H1 (cell line): ENCODE measurements around the gene RDH12. TPM values are rescaled to one million over a fixed set of nuclear protein-coding genes. Genes with fewer than 3 reads are reported as not detected.

Source experiments
- CTCF ChIA-PET: fragments of 300-600 bp; sonication (Branson Sonifier 250); formaldehyde crosslinking; loops from one replicate; lab custom pipeline; 2021; ENCODE audit not compliant: partially characterized antibody; lab: Charles Lee
- POLR2A ChIA-PET: fragments of 300-600 bp; sonication (Branson Sonifier 250); formaldehyde crosslinking; loops from one replicate; lab custom pipeline; 2021; ENCODE audit warnings: inconsistent platforms; ENCODE audit not compliant: partially characterized antibody; lab: Charles Lee
- DNase-seq, 2 experiments: peaks; one replicate each; pipeline versions ENCODE4 v3.0.0 to v3.0.0-alpha.2; 2010 to 2022; ENCODE audit warnings: low spot score in 2 of 2, low read depth in 1 of 2, mixed read lengths in 1 of 2
- FAIRE-seq: peaks from 2 replicates; lab custom pipeline; 2011; peaks lifted over from hg19 to GRCh38; lab: Jason Lieb, UNC
- H2AFZ ChIP-seq: 2 replicates; pipeline ENCODE4 v1.8.1; 2012; ENCODE audit warnings: low read length, inconsistent platforms
- H2AK5ac ChIP-seq: 2 replicates; pipeline ENCODE4 v1.6.1; 2013; ENCODE audit warnings: low read depth, low read length
- H2BK120ac ChIP-seq: replicated peaks from 2 replicates; pipeline ENCODE3; 2013; ENCODE audit warnings: low read depth, low read length, inconsistent platforms
- H2BK12ac ChIP-seq: 2 replicates; pipeline ENCODE4 v1.6.1; 2013; ENCODE audit warnings: low read depth, low read length
- H2BK15ac ChIP-seq: 2 replicates; pipeline ENCODE4 v1.6.1; 2013; ENCODE audit warnings: low read length
- H2BK20ac ChIP-seq: 2 replicates; pipeline ENCODE4 v1.6.1; 2013; ENCODE audit warnings: low read length
- H2BK5ac ChIP-seq: 2 replicates; pipeline ENCODE4 v1.6.1; 2013; ENCODE audit warnings: low read depth, low read length
- H3K14ac ChIP-seq: 2 replicates; pipeline ENCODE4 v1.6.1; 2013; ENCODE audit warnings: inconsistent platforms; ENCODE audit not compliant: insufficient read length
- H3K18ac ChIP-seq: 2 replicates; pipeline ENCODE4 v1.6.1; 2013; ENCODE audit warnings: low read length; ENCODE audit errors: extremely low read depth
- H3K23ac ChIP-seq: 2 replicates; pipeline ENCODE4 v1.6.1; 2013; ENCODE audit warnings: inconsistent platforms; ENCODE audit not compliant: insufficient read length
- H3K23me2 ChIP-seq: 2 replicates; pipeline ENCODE4 v1.6.1; 2013; ENCODE audit warnings: low read depth, low read length
- H3K27ac ChIP-seq: 2 replicates; pipeline ENCODE4 v1.6.1; 2011; ENCODE audit warnings: low read depth, low read length, inconsistent platforms
- H3K27me3 ChIP-seq, 4 experiments: replicated peaks in 1 of 4; 1 replicate in 1 of 4; 2 replicates in 3 of 4; pipeline versions ENCODE4 v1.6.1 to v1.8.1; 2011 to 2013; ENCODE audit warnings: low read length in 3 of 4, mild to moderate bottlenecking in 3 of 4, inconsistent platforms in 2 of 4, mixed read lengths in 2 of 4, moderate library complexity in 1 of 4; ENCODE audit not compliant: control insufficient read depth in 3 of 4, insufficient read depth in 3 of 4; ENCODE audit errors: extremely low read depth in 1 of 4
- H3K36me3 ChIP-seq, 4 experiments: 2 replicates each; pipeline versions ENCODE4 v1.6.1 to v1.8.1; 2011 to 2013; ENCODE audit warnings: mild to moderate bottlenecking in 4 of 4, low read length in 3 of 4, moderate library complexity in 2 of 4, control low read depth in 1 of 4, inconsistent platforms in 1 of 4; ENCODE audit not compliant: insufficient read depth in 4 of 4, control insufficient read depth in 2 of 4
- H3K4ac ChIP-seq: replicated peaks from 2 replicates; pipeline ENCODE3; 2013; ENCODE audit warnings: low read length, low read depth, mixed read lengths, inconsistent platforms; ENCODE audit not compliant: insufficient read length
- H3K4me1 ChIP-seq, 4 experiments: replicated peaks in 1 of 4; 1 replicate in 1 of 4; 2 replicates in 3 of 4; pipeline versions ENCODE4 v1.6.1 to v1.8.1; 2011 to 2013; ENCODE audit warnings: low read length in 3 of 4, inconsistent platforms in 2 of 4, mixed read lengths in 1 of 4; ENCODE audit not compliant: insufficient read depth in 4 of 4, control insufficient read depth in 3 of 4
- H3K4me2 ChIP-seq, 2 experiments: 2 replicates each; pipeline versions ENCODE4 v1.6.1 to v1.8.1; 2011 to 2013; ENCODE audit warnings: low read depth in 2 of 2, low read length in 2 of 2, control low read depth in 1 of 2, inconsistent platforms in 1 of 2, mild to moderate bottlenecking in 1 of 2; ENCODE audit not compliant: insufficient read depth in 1 of 2
- H3K4me3 ChIP-seq, 4 experiments: fragments of 200-600, 300-600 bp in 1 of 4; sonication (generic), shearing (Covaris generic), sonication (Bioruptor Twin) in 1 of 4; 2 replicates each; pipeline versions ENCODE4 v1.5.1 to v1.8.1; 2011 to 2016; ENCODE audit warnings: low read length in 4 of 4, low read depth in 3 of 4, control low read depth in 2 of 4, inconsistent platforms in 2 of 4, mild to moderate bottlenecking in 2 of 4, mixed read lengths in 1 of 4, moderate library complexity in 1 of 4; ENCODE audit not compliant: insufficient read depth in 2 of 4; ENCODE audit errors: extremely low read depth in 1 of 4
- H3K56ac ChIP-seq: replicated peaks from 2 replicates; pipeline ENCODE3; 2013; ENCODE audit warnings: low read depth, mild to moderate bottlenecking, mixed read lengths, low read length, inconsistent platforms; ENCODE audit not compliant: insufficient read length
- H3K79me1 ChIP-seq: 2 replicates; pipeline ENCODE4 v1.6.1; 2013; ENCODE audit warnings: low read depth, low read length, control low read depth
- H3K79me2 ChIP-seq, 2 experiments: 2 replicates each; pipeline versions ENCODE4 v1.6.1 to v1.8.1; 2012 to 2013; ENCODE audit warnings: low read length in 2 of 2, mild to moderate bottlenecking in 2 of 2, inconsistent platforms in 1 of 2; ENCODE audit not compliant: insufficient read depth in 2 of 2, control insufficient read depth in 1 of 2
- H3K9ac ChIP-seq, 4 experiments: replicated peaks in 1 of 4; 1 replicate in 1 of 4; 2 replicates in 3 of 4; pipeline versions ENCODE4 v1.6.1 to v1.8.1; 2011 to 2013; ENCODE audit warnings: low read depth in 3 of 4, low read length in 3 of 4, control low read depth in 2 of 4, mild to moderate bottlenecking in 2 of 4, moderate library complexity in 2 of 4, inconsistent platforms in 1 of 4; ENCODE audit errors: extremely low read depth in 1 of 4
- H3K9me3 ChIP-seq, 2 experiments: 2 replicates each; pipeline versions ENCODE4 v1.6.1 to v1.8.1; 2012 to 2013; ENCODE audit warnings: mild to moderate bottlenecking in 2 of 2, moderate library complexity in 2 of 2, control low read depth in 1 of 2, inconsistent platforms in 1 of 2, low read depth in 1 of 2, low read length in 1 of 2, mixed read lengths in 1 of 2; ENCODE audit not compliant: insufficient read depth in 2 of 2
- H4K20me1 ChIP-seq, 2 experiments: replicated peaks in 1 of 2; 2 replicates each; pipeline versions ENCODE3 to v1.8.1; 2011 to 2013; ENCODE audit warnings: inconsistent platforms in 2 of 2, low read length in 2 of 2, mild to moderate bottlenecking in 1 of 2; ENCODE audit not compliant: insufficient read depth in 2 of 2, control insufficient read depth in 1 of 2
- H4K5ac ChIP-seq: 2 replicates; pipeline ENCODE4 v1.6.1; 2013; ENCODE audit warnings: low read length, low read depth, mixed read lengths, inconsistent platforms; ENCODE audit not compliant: insufficient read length
- H4K8ac ChIP-seq: 2 replicates; pipeline ENCODE4 v1.8.0; 2013; ENCODE audit warnings: mild to moderate bottlenecking, moderate library complexity, low read length, inconsistent platforms; ENCODE audit not compliant: insufficient read depth; ENCODE audit errors: extremely low read depth
- H4K91ac ChIP-seq: replicated peaks from 2 replicates; pipeline ENCODE3; 2013; ENCODE audit warnings: low read length, mixed read lengths, inconsistent platforms; ENCODE audit not compliant: insufficient read length
- ASH2L ChIP-seq: fragments of 200-600, 300-600 bp; sonication (generic); IDR thresholded peaks from one replicate; pipeline ENCODE4 v1.7.1; 2017; ENCODE audit warnings: low read length
- BACH1 ChIP-seq: IDR thresholded peaks from 2 replicates; pipeline ENCODE4 v1.6.1; 2012; ENCODE audit warnings: low read length, improper control_type of control experiment
- BCL11A ChIP-seq, 2 experiments: IDR thresholded peaks; one replicate each; pipeline ENCODE4 v1.6.1; 2011; ENCODE audit warnings: low read depth in 2 of 2, low read length in 2 of 2, mild to moderate bottlenecking in 2 of 2
- CHD1 ChIP-seq: IDR thresholded peaks from 2 replicates; pipeline ENCODE4 v1.6.1; 2012; ENCODE audit warnings: low read depth, low read length, improper control_type of control experiment
- POU5F1 ChIP-seq: IDR thresholded peaks from 2 replicates; pipeline ENCODE4 v1.6.1; 2011; ENCODE audit warnings: low read depth, mild to moderate bottlenecking, low read length, moderate library complexity
- RNF2 ChIP-seq: fragments of 200-900, 300-1000 bp; sonication (generic); IDR thresholded peaks from 2 replicates; pipeline ENCODE4 v1.7.1; 2016; ENCODE audit warnings: borderline replicate concordance, low read depth, mild to moderate bottlenecking, antibody characterized with exemption, low read length; ENCODE audit not compliant: poor library complexity, severe bottlenecking; ENCODE audit errors: missing control alignments
- SIRT6 ChIP-seq: IDR thresholded peaks from one replicate; pipeline ENCODE4 v1.7.1; 2012; ENCODE audit warnings: low read length, inconsistent platforms
- SUZ12 ChIP-seq: fragments of 200-600 bp; sonication (generic); IDR thresholded peaks from 2 replicates; pipeline ENCODE4 v1.6.1; 2012; ENCODE audit warnings: mild to moderate bottlenecking, inconsistent platforms, low read length, moderate library complexity, mixed read lengths
- TAF1 ChIP-seq: IDR thresholded peaks from 2 replicates; pipeline ENCODE4 v1.6.1; 2011; ENCODE audit warnings: mild to moderate bottlenecking, low read depth, low read length
- TBP ChIP-seq: IDR thresholded peaks from 2 replicates; pipeline ENCODE4 v1.6.1; 2011; ENCODE audit warnings: low read depth, low read length, improper control_type of control experiment
- WGBS, 2 experiments: shearing (Covaris generic) in 1 of 2; methylation state at CpG; one replicate each; pipeline versions ENCODE4 v1.1.6 to v1.1.7; 2013 to 2015; ENCODE audit warnings: low lambda C conversion rate in 2 of 2, mixed read lengths in 2 of 2, inconsistent platforms in 1 of 2, low coverage in 1 of 2, missing lambda C conversion rate in 1 of 2; ENCODE audit not compliant: insufficient replicate concordance in 2 of 2, insufficient coverage in 1 of 2, insufficient read length in 1 of 2; ENCODE audit errors: extremely low coverage in 1 of 2, missing lambda C conversion rate in 1 of 2; 5-methylcytosine and 5-hydroxymethylcytosine counted together
- polyA plus RNA-seq, 7 experiments: library from polyadenylated mRNA; depleted of rRNA in 3 of 7; stranded (reverse) in 5 of 7; unstranded in 2 of 7; fragments of >200 nt in 5 of 7; fragments of 200-250 nt in 2 of 7; gene quantifications; 1 replicate in 5 of 7; 2 replicates in 1 of 7; 4 replicates in 1 of 7; pipeline versions ENCODE4 v1.2.1 to v1.2.3, GENCODE V29; 2011 to 2013; ENCODE audit warnings: missing spikeins in 2 of 7, mixed read lengths in 2 of 7
- total RNA-seq: library from RNA; stranded (reverse); fragmentation: NEBNext Ultra II Directional; extraction: Animal tissue kit (Norgen Biotek cat#: 25700); gene quantifications from 2 replicates; pipeline ENCODE4 v1.2.1, GENCODE V29; 2021
- TF ChIP-seq, protein P1 (sequence below): IDR thresholded peaks from 2 replicates; pipeline ENCODE4 v1.6.1; 2011; ENCODE audit warnings: low read depth, mild to moderate bottlenecking, low read length; ENCODE audit not compliant: insufficient read depth
- TF ChIP-seq, protein P2 (sequence below): IDR thresholded peaks from 2 replicates; pipeline ENCODE4 v1.6.1; 2012; ENCODE audit warnings: inconsistent platforms
- TF ChIP-seq, protein P3 (sequence below): IDR thresholded peaks from 2 replicates; pipeline ENCODE4 v1.6.1; 2012; ENCODE audit warnings: inconsistent platforms

RDH12 gene
- total and polyA plus RNA-seq, 2 of the 8 experiments (the other 6 are each of a cell fraction or from before 2014, with no cell fraction given), result 1.2 to 1.5 TPM

DNA sequence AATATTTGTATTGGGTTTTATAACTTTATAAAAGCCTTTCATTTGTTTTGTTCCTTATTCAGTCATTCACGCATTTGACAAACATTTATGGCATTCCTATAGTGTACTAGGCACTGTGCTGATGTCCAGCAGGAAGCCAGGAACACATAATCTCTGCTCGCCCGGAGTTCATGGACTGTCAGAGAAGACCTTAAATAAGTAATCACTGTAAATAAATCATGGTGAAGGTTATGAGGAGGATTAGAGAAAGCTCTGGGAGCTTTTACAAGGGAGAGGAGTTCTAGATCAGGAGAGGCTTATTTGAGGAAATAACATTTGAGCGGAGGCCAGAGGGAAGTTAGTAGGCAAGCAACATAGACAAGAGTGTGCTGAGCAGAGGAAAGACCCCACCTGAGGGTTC lies 4.7 kb upstream of the RDH12 start:
- WGBS, 2 experiments, result 87% methylated on average over 4 of the region's 4 CpGs; no CpG with 5 or more reads in 1 of the 2 experiments
- ChIA-PET POLR2A (interaction anchor here (1.5 kb wide), 1 partner anchor 11 kb away, joined by 4 read pairs; no protein-coding TSS in a partner anchor), CTCF (interaction anchor here (1.0 kb wide), 1 partner anchor 269 kb away, joined by 4 read pairs; no protein-coding TSS in a partner anchor)
- H2AFZ ChIP-seq, result no peak overlapping the region
- peaks cover 6 to 12% (median 10%) of the 10 kb centered on the region in 4 experiments for H3K36me3 ChIP-seq
- peaks cover 10 to 34% of the 10 kb centered on the region in 2 experiments for H3K79me2 ChIP-seq
- DNase-seq, result no peak
- H3K23me2 ChIP-seq, result 0 out of 2 replicates have a peak, but pooled peaks cover 2% of the 10 kb centered on the region
- H2BK120ac ChIP-seq, result no peak overlapping the region
- H2BK20ac ChIP-seq, result no peak overlapping the region
- H3K9me3 ChIP-seq, result no peaks in the 10 kb centered on the region
- H3K4me2 ChIP-seq, result no peak overlapping the region
- no peak for FAIRE-seq
- H4K20me1 ChIP-seq, result peaks cover 5 to 6% of the 10 kb centered on the region in 2 experiments
- no peak overlapping the region for H4K8ac ChIP-seq
- H3K9ac ChIP-seq, result no peak overlapping the region
- no peak overlapping the region for H3K27ac ChIP-seq
- peaks cover 0 to 2% (median 0%) of the 10 kb centered on the region in 4 experiments; a peak in 2 of 7 replicates for H3K27me3 ChIP-seq
- H3K79me1 ChIP-seq, result peaks cover 5% of the 10 kb centered on the region; the same call in 1 of the 2 replicates
- H2BK5ac ChIP-seq, result no peak overlapping the region
- no peak overlapping the region for H2AK5ac ChIP-seq
- no peak overlapping the region for H2BK15ac ChIP-seq
- no peak overlapping the region for H4K5ac ChIP-seq
- H4K91ac ChIP-seq, result no peak overlapping the region
- no peak overlapping the region for H3K23ac ChIP-seq
- H3K4ac ChIP-seq, result no peak overlapping the region
- no peak overlapping the region for H2BK12ac ChIP-seq
- no peak overlapping the region for H3K14ac ChIP-seq
- H3K18ac ChIP-seq, result no peak overlapping the region
- H3K4me1 ChIP-seq, result peaks cover 3 to 5% (median 4%) of the 10 kb centered on the region in 4 experiments; a peak in 4 of 7 replicates
- no peak overlapping the region for H3K4me3 ChIP-seq
- H3K56ac ChIP-seq, result no peak overlapping the region
- no peak for TF ChIP-seq TAF1
- TF ChIP-seq BACH1, result no peak
- TF ChIP-seq, protein P1, sequence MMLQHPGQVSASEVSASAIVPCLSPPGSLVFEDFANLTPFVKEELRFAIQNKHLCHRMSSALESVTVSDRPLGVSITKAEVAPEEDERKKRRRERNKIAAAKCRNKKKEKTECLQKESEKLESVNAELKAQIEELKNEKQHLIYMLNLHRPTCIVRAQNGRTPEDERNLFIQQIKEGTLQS, result no peak
- TF ChIP-seq, protein P2, sequence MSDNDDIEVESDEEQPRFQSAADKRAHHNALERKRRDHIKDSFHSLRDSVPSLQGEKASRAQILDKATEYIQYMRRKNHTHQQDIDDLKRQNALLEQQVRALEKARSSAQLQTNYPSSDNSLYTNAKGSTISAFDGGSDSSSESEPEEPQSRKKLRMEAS, result no peak
- no peak for TF ChIP-seq RNF2
- no peak for TF ChIP-seq SIRT6
- TF ChIP-seq, protein P3, sequence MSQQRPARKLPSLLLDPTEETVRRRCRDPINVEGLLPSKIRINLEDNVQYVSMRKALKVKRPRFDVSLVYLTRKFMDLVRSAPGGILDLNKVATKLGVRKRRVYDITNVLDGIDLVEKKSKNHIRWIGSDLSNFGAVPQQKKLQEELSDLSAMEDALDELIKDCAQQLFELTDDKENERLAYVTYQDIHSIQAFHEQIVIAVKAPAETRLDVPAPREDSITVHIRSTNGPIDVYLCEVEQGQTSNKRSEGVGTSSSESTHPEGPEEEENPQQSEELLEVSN, result no peak
- TF ChIP-seq BCL11A (IDR thresholded peaks at IDR 0.05; ENCODE audit: low read depth in 2 of 2, low read length in 2 of 2), result no peak
- no peak for TF ChIP-seq SUZ12
- no peak for TF ChIP-seq POU5F1
- no peak for TF ChIP-seq ASH2L
- no peak for TF ChIP-seq CHD1
- no peak for TF ChIP-seq TBP
